WTC11 (cell line): Measurements from ENCODE around the gene YBEY. TPM values are rescaled to one million over a fixed set of nuclear protein-coding genes. Genes with fewer than 3 reads are reported as not detected.

Experiments
- ATAC-seq: fragments of 200-7000 bp; cut with Tn5 transposase; 2 replicates; pipeline ENCODE4 v1.10.0; 2021; ENCODE audit warnings: mild to moderate bottlenecking, moderate library complexity
- CTCF ChIA-PET: fragments of 300-600 bp; sonication (Branson Sonifier 250); formaldehyde crosslinking; loops from one replicate; lab custom pipeline; 2021; ENCODE audit warnings: antibody characterized with exemption; lab: Charles Lee
- POLR2A ChIA-PET: fragments of 350-600 bp; sonication (Branson Sonifier 250); formaldehyde crosslinking; loops from one replicate; lab custom pipeline; 2021; ENCODE audit warnings: antibody characterized with exemption; lab: Charles Lee
- DNase-seq: peaks from one replicate; pipeline ENCODE4 v3.0.0; 2021; ENCODE audit warnings: low spot score
- H3K27ac Mint-ChIP-seq: 2 replicates; pipeline ENCODE4 v1.8.0; 2021; ENCODE audit warnings: mixed read lengths
- H3K27me3 Mint-ChIP-seq: 2 replicates; pipeline ENCODE4 v1.8.0; 2021; ENCODE audit warnings: low read depth, mild to moderate bottlenecking, moderate library complexity, mixed read lengths
- H3K36me3 Mint-ChIP-seq: 2 replicates; pipeline ENCODE4 v1.8.0; 2021; ENCODE audit warnings: mixed read lengths
- H3K4me1 Mint-ChIP-seq: 2 replicates; pipeline ENCODE4 v1.8.0; 2022; ENCODE audit warnings: mixed read lengths
- H3K4me3 Mint-ChIP-seq: 2 replicates; pipeline ENCODE4 v1.8.0; 2021; ENCODE audit warnings: mild to moderate bottlenecking, moderate library complexity, mixed read lengths
- H3K9me3 Mint-ChIP-seq: 2 replicates; pipeline ENCODE4 v1.8.0; 2021; ENCODE audit warnings: mixed read lengths
- AR ChIP-seq: fragments of 250-450 bp; sonication (Bioruptor Pico); IDR thresholded peaks from 2 replicates; pipeline ENCODE4 v1.9.0; 2021; ENCODE audit warnings: mild to moderate bottlenecking
- ATF1 ChIP-seq: sonication (generic); formaldehyde crosslinking; IDR thresholded peaks from 2 replicates; pipeline ENCODE4 v1.8.1; 2023; ENCODE audit warnings: mild to moderate bottlenecking, moderate library complexity, missing genetic modification reagents
- CDX4 ChIP-seq: fragments of 250-450 bp; sonication (Bioruptor Pico); IDR thresholded peaks from 2 replicates; pipeline ENCODE4 v1.9.0; 2021; ENCODE audit warnings: moderate library complexity, mild to moderate bottlenecking, inconsistent platforms, borderline replicate concordance
- CTCF ChIP-seq: fragments of 200-600 bp; IDR thresholded peaks from 2 replicates; pipeline ENCODE4 v1.8.0; 2022; ENCODE audit warnings: antibody characterized with exemption
- EMX1 ChIP-seq: fragments of 250-450 bp; sonication (Bioruptor Pico); IDR thresholded peaks from 2 replicates; pipeline ENCODE4 v1.8.0; 2021; ENCODE audit warnings: mild to moderate bottlenecking
- FOXK1 ChIP-seq: sonication (generic); formaldehyde crosslinking; IDR thresholded peaks from 2 replicates; pipeline ENCODE4 v1.8.0; 2022; ENCODE audit warnings: mild to moderate bottlenecking, moderate library complexity, missing genetic modification reagents
- HMGA2 ChIP-seq: fragments of 250-450 bp; sonication (Bioruptor Pico); IDR thresholded peaks from 2 replicates; pipeline ENCODE4 v1.4.0; 2021; ENCODE audit warnings: mild to moderate bottlenecking, moderate library complexity
- HMGXB4 ChIP-seq: sonication (generic); formaldehyde crosslinking; IDR thresholded peaks from 2 replicates; pipeline ENCODE4 v1.8.1; 2023; ENCODE audit warnings: mild to moderate bottlenecking, moderate library complexity, missing genetic modification reagents
- IRF1 ChIP-seq: sonication (generic); formaldehyde crosslinking; IDR thresholded peaks from 2 replicates; pipeline ENCODE4 v1.8.0; 2023; ENCODE audit warnings: missing genetic modification reagents
- JUN ChIP-seq: sonication (generic); formaldehyde crosslinking; IDR thresholded peaks from 2 replicates; pipeline ENCODE4 v1.8.0; 2023; ENCODE audit warnings: mild to moderate bottlenecking, missing genetic modification reagents
- NFYB ChIP-seq: sonication (generic); formaldehyde crosslinking; conservative IDR thresholded peaks from 2 replicates; pipeline ENCODE4 v1.8.0; 2022; ENCODE audit warnings: low read depth, missing genetic modification reagents
- OVOL2 ChIP-seq: fragments of 250-450 bp; sonication (Bioruptor Pico); IDR thresholded peaks from 2 replicates; pipeline ENCODE4 v1.9.0; 2021; ENCODE audit warnings: mild to moderate bottlenecking, borderline replicate concordance
- PRDM15 ChIP-seq: sonication (generic); formaldehyde crosslinking; IDR thresholded peaks from 2 replicates; pipeline ENCODE4 v1.8.0; 2022; ENCODE audit warnings: missing genetic modification reagents
- SP1 ChIP-seq: sonication (generic); formaldehyde crosslinking; conservative IDR thresholded peaks from 2 replicates; pipeline ENCODE4 v1.8.1; 2022; ENCODE audit warnings: missing genetic modification reagents
- TEAD4 ChIP-seq: sonication (generic); formaldehyde crosslinking; IDR thresholded peaks from 2 replicates; pipeline ENCODE4 v1.8.0; 2022; ENCODE audit warnings: mild to moderate bottlenecking, missing genetic modification reagents
- ZNF232 ChIP-seq: sonication (generic); formaldehyde crosslinking; IDR thresholded peaks from 2 replicates; pipeline ENCODE4 v1.8.0; 2022; ENCODE audit warnings: mild to moderate bottlenecking, missing genetic modification reagents
- ZNF317 ChIP-seq: sonication (generic); formaldehyde crosslinking; IDR thresholded peaks from 2 replicates; pipeline ENCODE4 v1.8.1; 2023; ENCODE audit warnings: low read depth, mild to moderate bottlenecking, moderate library complexity, missing genetic modification reagents, borderline replicate concordance
- ZNF396 ChIP-seq: fragments of 250-450 bp; sonication (Bioruptor Pico); IDR thresholded peaks from 2 replicates; pipeline ENCODE4 v1.8.0; 2021; ENCODE audit warnings: mild to moderate bottlenecking, moderate library complexity, borderline replicate concordance
- total RNA-seq: library from RNA; stranded (reverse); gene quantifications from 3 replicates; pipeline ENCODE4 v1.2.3, GENCODE V29; 2021

The YBEY gene
- total RNA-seq, 1 experiment from 2014 or later: 27.4 TPM

GRCh38 chr21:46255758-46256337 is 30.3 kb upstream of the YBEY start:
- Mint-ChIP-seq H3K36me3 (peaks cover 72% of the 10 kb centered on the region), H3K4me1 (no peaks in the 10 kb centered on the region), H3K27me3 (no peaks in the 10 kb centered on the region), H3K4me3 (no peak overlapping the region), H3K9me3 (no peaks in the 10 kb centered on the region), H3K27ac (no peak overlapping the region)
- no peak for ATAC-seq
- no peak for DNase-seq
- no peak for TF ChIP-seq AR (CRISPR knock-in tag)
- TF ChIP-seq CTCF: no peak
- no peak for TF ChIP-seq IRF1 (CRISPR knock-in tag)
- no peak for TF ChIP-seq HMGA2 (CRISPR knock-in tag)
- no peak for TF ChIP-seq TEAD4 (CRISPR knock-in tag)
- no peak for TF ChIP-seq NFYB (CRISPR knock-in tag)
- TF ChIP-seq CDX4 (CRISPR knock-in tag): no peak
- TF ChIP-seq ZNF232 (CRISPR knock-in tag): no peak
- TF ChIP-seq ZNF317 (CRISPR knock-in tag): no peak
- no peak for TF ChIP-seq FOXK1 (CRISPR knock-in tag)
- TF ChIP-seq OVOL2 (CRISPR knock-in tag): no peak
- TF ChIP-seq ZNF396: no peak
- no peak for TF ChIP-seq PRDM15 (CRISPR knock-in tag)
- no peak for TF ChIP-seq ATF1
- no peak for TF ChIP-seq EMX1 (CRISPR knock-in tag)
- no peak for TF ChIP-seq HMGXB4 (CRISPR knock-in tag)
- no peak for TF ChIP-seq SP1 (CRISPR knock-in tag)
- TF ChIP-seq JUN (CRISPR knock-in tag): no peak
- POLR2A ChIA-PET: no interaction called here
- CTCF ChIA-PET: interaction anchor here (1.4 kb wide), 1 partner anchor 31 kb away, joined by 5 read pairs; no protein-coding TSS in a partner anchor
